ENCODE measurements around the gene NT5DC1.

NT5DC1 gene

GRCh38 chr6:116218172-116218633 is 117.5 kb downstream of the NT5DC1 start:
- ChIA-PET POLR2A (no interaction called here), CTCF (interaction anchor here (0.8 to 10.3 kb wide), 38 partner anchors 8 to 752 kb away, joined by 3 to 143 read pairs (median 5); partner anchors contain the start of genes RWDD1 and TSPYL4)
- peak; percentile 1 for TF ChIP-seq CTCF (IDR thresholded peaks at IDR 0.05; ENCODE audit: insufficient read depth, low read length, missing control alignments)
- DNase-seq (ENCODE audit: low read depth, low spot score), result no peak
- no peak overlapping the region for H3K4me3 ChIP-seq (ENCODE audit: low read depth, low read length)

- CTCF ChIA-PET, result interaction anchor here (0.8 to 10.3 kb wide), 29 partner anchors 9 to 751 kb away, joined by 3 to 143 read pairs (median 5); partner anchors contain the start of genes RWDD1 and TSPYL4
- no peak for TF ChIP-seq CTCF (IDR thresholded peaks at IDR 0.05; ENCODE audit: insufficient read depth, low read length, missing control alignments)
- no peak for DNase-seq (ENCODE audit: low read depth, low spot score)
- POLR2A ChIA-PET, result no interaction called here
- no peak overlapping the region for H3K4me3 ChIP-seq (ENCODE audit: low read depth, low read length)
These were observed 118.2 kb downstream of the NT5DC1 start for GRCh38 chr6:116218866-116219265.

GRCh38 chr6:116221067-116221466 is 120.4 kb downstream of the NT5DC1 start:
- no peak overlapping the region for H3K4me3 ChIP-seq (ENCODE audit: low read depth, low read length)
- ChIA-PET CTCF (interaction anchor here (1.3 to 10.3 kb wide), 2 partner anchors 48 to 344 kb away, joined by 3 to 143 read pairs; no protein-coding TSS in a partner anchor), POLR2A (no interaction called here)
- DNase-seq (ENCODE audit: low read depth, low spot score), result no peak
- no peak for TF ChIP-seq CTCF (IDR thresholded peaks at IDR 0.05; ENCODE audit: insufficient read depth, low read length, missing control alignments)

GRCh38 chr6:116221911-116222310 is 121.3 kb downstream of the NT5DC1 start:
- no peak overlapping the region for H3K4me3 ChIP-seq (ENCODE audit: low read depth, low read length)
- ChIA-PET CTCF (interaction anchor here (1.3 to 10.3 kb wide), 2 partner anchors 47 to 343 kb away, joined by 3 to 143 read pairs; no protein-coding TSS in a partner anchor), POLR2A (no interaction called here)
- DNase-seq (ENCODE audit: low read depth, low spot score), result no peak
- TF ChIP-seq CTCF (IDR thresholded peaks at IDR 0.05; ENCODE audit: insufficient read depth, low read length, missing control alignments), result no peak

- no peak overlapping the region for H3K4me3 ChIP-seq (ENCODE audit: low read depth, low read length)
- ChIA-PET CTCF (interaction anchor here (0.7 to 10.3 kb wide), 5 partner anchors 12 to 339 kb away, joined by 3 to 143 read pairs (median 4); no protein-coding TSS in a partner anchor), POLR2A (no interaction called here)
- no peak for TF ChIP-seq CTCF (IDR thresholded peaks at IDR 0.05; ENCODE audit: insufficient read depth, low read length, missing control alignments)
- no peak for DNase-seq (ENCODE audit: low read depth, low spot score)
These were observed 122.7 kb downstream of the NT5DC1 start for GRCh38 chr6:116223355-116223754.

- ChIA-PET POLR2A (interaction anchor here (0.7 to 1.3 kb wide), 4 partner anchors 22 to 344 kb away, joined by 3 to 7 read pairs (median 5); partner anchors contain the start of gene TSPYL4), CTCF (interaction anchor here (0.8 to 3.4 kb wide), 9 partner anchors 9 to 416 kb away, joined by 3 to 46 read pairs (median 4); no protein-coding TSS in a partner anchor)
- H3K4me3 ChIP-seq (ENCODE audit: low read depth, low read length), result peak overlapping the region; percentile 52
- DNase-seq (ENCODE audit: low read depth, low spot score), result peak; percentile 74
- no peak for TF ChIP-seq CTCF (IDR thresholded peaks at IDR 0.05; ENCODE audit: insufficient read depth, low read length, missing control alignments)
These were observed 128.7 kb downstream of the NT5DC1 start for GRCh38 chr6:116229287-116229913.

Measured in AG04449 (cell line).